Activated naive CD8-positive, alpha-beta T cell treated with anti-CD3 and anti-CD28 coated beads, Interleukin-2, amount 10 ng/mL, durations not matched to agents 7 days and 5 days (primary cell): Measurements from ENCODE around the gene INPPL1. TPM values are rescaled to one million over a fixed set of nuclear protein-coding genes. Genes with fewer than 3 reads are reported as not detected.
A peak's percentile ranks its signal among the peaks of the same experiment; 100 is the strongest.
"Not testable (repeated sequence)": the region's sequence is repeated elsewhere in the genome, so short reads cannot be mapped to it uniquely, and the experiment has no call there.

Experiments
- ATAC-seq: fragments of 150-1000 bp; cut with Tn5 transposase; one replicate; pipeline ENCODE4 v1.10.0; 2021; ENCODE audit warnings: low read depth, moderate library complexity
- POLR2A ChIA-PET: fragments of 350-600 bp; sonication (Branson Sonifier 250); formaldehyde crosslinking; loops from one replicate; lab custom pipeline; 2021; ENCODE audit warnings: antibody characterized with exemption; lab: Charles Lee
- DNase-seq: peaks from one replicate; pipeline ENCODE4 v3.0.0; 2021
- H3K27ac Mint-ChIP-seq: one replicate; pipeline ENCODE4 v1.8.0; 2022; ENCODE audit warnings: mild to moderate bottlenecking, mixed read lengths
- H3K27me3 Mint-ChIP-seq: one replicate; pipeline ENCODE4 v1.8.0; 2022; ENCODE audit warnings: mild to moderate bottlenecking, moderate library complexity, mixed read lengths
- H3K36me3 Mint-ChIP-seq: one replicate; pipeline ENCODE4 v1.8.0; 2021; ENCODE audit warnings: mild to moderate bottlenecking, mixed read lengths
- H3K4me1 Mint-ChIP-seq: one replicate; pipeline ENCODE4 v1.8.0; 2021; ENCODE audit warnings: mixed read lengths
- H3K4me3 Mint-ChIP-seq: one replicate; pipeline ENCODE4 v1.8.0; 2022; ENCODE audit warnings: mild to moderate bottlenecking, moderate library complexity, mixed read lengths
- H3K9me3 Mint-ChIP-seq: one replicate; pipeline ENCODE4 v1.8.0; 2021; ENCODE audit warnings: mixed read lengths
- total RNA-seq, 2 experiments: library from RNA; stranded (reverse); gene quantifications; one replicate each; pipeline ENCODE4 v1.2.3, GENCODE V29; 2021

Gene INPPL1, protein sequence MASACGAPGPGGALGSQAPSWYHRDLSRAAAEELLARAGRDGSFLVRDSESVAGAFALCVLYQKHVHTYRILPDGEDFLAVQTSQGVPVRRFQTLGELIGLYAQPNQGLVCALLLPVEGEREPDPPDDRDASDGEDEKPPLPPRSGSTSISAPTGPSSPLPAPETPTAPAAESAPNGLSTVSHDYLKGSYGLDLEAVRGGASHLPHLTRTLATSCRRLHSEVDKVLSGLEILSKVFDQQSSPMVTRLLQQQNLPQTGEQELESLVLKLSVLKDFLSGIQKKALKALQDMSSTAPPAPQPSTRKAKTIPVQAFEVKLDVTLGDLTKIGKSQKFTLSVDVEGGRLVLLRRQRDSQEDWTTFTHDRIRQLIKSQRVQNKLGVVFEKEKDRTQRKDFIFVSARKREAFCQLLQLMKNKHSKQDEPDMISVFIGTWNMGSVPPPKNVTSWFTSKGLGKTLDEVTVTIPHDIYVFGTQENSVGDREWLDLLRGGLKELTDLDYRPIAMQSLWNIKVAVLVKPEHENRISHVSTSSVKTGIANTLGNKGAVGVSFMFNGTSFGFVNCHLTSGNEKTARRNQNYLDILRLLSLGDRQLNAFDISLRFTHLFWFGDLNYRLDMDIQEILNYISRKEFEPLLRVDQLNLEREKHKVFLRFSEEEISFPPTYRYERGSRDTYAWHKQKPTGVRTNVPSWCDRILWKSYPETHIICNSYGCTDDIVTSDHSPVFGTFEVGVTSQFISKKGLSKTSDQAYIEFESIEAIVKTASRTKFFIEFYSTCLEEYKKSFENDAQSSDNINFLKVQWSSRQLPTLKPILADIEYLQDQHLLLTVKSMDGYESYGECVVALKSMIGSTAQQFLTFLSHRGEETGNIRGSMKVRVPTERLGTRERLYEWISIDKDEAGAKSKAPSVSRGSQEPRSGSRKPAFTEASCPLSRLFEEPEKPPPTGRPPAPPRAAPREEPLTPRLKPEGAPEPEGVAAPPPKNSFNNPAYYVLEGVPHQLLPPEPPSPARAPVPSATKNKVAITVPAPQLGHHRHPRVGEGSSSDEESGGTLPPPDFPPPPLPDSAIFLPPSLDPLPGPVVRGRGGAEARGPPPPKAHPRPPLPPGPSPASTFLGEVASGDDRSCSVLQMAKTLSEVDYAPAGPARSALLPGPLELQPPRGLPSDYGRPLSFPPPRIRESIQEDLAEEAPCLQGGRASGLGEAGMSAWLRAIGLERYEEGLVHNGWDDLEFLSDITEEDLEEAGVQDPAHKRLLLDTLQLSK
- total RNA-seq, result 100 to 1,000 TPM; 166 to 171 TPM

DNA sequence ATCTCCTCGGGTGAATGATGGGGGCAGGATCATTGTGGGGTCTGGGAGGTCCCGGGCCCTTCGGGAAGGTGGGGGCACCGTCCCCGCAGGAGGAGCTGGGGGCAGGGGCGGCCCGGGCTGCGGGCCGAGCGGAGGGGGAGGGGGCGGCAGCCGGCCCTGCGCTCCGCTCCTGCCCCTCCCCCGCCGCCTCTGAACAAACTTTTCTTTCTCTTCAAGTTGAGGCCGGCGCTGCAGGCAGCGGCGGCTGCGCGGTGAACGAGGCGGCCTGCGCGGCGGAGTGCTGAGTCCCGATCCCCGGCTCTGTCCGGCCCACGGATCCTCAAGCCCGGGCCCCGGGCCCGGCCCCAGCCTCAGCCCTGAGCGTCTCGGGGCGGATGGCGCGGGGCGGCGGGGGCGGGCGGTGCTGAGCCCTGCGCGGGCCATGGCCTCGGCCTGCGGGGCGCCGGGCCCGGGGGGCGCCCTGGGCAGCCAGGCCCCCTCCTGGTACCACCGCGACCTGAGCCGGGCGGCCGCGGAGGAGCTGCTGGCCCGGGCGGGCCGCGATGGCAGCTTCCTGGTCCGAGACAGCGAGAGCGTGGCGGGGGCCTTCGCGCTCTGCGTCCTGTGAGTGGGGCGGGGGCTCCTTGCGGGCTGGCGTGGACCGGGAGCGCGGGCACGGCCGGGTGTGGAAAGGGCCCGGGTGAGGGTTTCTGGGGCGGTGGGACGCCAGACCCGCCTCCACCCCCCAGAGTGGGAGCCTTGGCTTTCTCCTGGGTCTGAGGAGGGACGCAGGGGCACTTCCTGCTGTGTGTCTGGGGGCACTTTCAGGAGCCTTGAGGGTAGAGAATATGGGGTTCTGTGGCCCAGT is at the start of gene INPPL1:
Gene INPPL1, plus strand, starts transcription at position 204 of the 847 bp plus-strand sequence. Its CDS starts 218 bp downstream, at position 422.
- ATAC-seq (peak; percentile 3), DNase-seq (peak; percentile 64)
- peaks cover 5% of the 10 kb centered on the region for H3K36me3 Mint-ChIP-seq
- H3K27me3 Mint-ChIP-seq, result no peaks in the 10 kb centered on the region
- peak within 1 kb of the TSS; percentile 93 for H3K27ac Mint-ChIP-seq
- no peaks in the 10 kb centered on the region for H3K9me3 Mint-ChIP-seq
- H3K4me3 Mint-ChIP-seq, result peak within 1 kb of the TSS; percentile 97
- POLR2A ChIA-PET, result interaction anchor here (0.7 to 2.0 kb wide), 10 partner anchors 8 to 206 kb away, joined by 3 to 7 read pairs (median 4); partner anchors contain the start of genes ANAPC15 and FOLR2
- peaks cover 22% of the 10 kb centered on the region for H3K4me1 Mint-ChIP-seq

DNA sequence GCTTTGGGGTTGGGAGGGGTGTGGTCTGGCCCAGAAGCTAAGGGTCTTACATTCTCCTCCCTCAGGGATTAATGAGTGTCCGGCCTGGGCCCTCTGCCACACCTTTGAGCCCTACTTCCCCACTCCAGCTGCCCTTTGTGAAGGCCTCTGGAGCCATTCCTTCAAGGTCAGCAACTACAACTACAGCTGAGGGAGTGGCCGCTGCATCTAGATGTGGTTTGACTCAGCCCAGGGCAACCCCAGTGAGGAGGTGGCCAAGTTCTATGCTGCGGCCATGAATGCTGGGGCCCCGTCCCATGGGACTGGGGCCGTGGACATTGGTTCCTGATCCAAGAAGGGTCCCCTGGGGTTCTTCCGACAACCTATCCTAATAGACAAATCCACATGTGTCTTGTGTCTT is 46.9 kb upstream of the INPPL1 start:
- peaks cover 14% of the 10 kb centered on the region for H3K27me3 Mint-ChIP-seq
- no peak overlapping the region for H3K27ac Mint-ChIP-seq
- POLR2A ChIA-PET, result no interaction called here
- DNase-seq (no peak), ATAC-seq (no peak)
- no peak overlapping the region for H3K4me3 Mint-ChIP-seq
- no peaks in the 10 kb centered on the region for H3K36me3 Mint-ChIP-seq
- no peaks in the 10 kb centered on the region for H3K9me3 Mint-ChIP-seq
- no peaks in the 10 kb centered on the region for H3K4me1 Mint-ChIP-seq

DNA sequence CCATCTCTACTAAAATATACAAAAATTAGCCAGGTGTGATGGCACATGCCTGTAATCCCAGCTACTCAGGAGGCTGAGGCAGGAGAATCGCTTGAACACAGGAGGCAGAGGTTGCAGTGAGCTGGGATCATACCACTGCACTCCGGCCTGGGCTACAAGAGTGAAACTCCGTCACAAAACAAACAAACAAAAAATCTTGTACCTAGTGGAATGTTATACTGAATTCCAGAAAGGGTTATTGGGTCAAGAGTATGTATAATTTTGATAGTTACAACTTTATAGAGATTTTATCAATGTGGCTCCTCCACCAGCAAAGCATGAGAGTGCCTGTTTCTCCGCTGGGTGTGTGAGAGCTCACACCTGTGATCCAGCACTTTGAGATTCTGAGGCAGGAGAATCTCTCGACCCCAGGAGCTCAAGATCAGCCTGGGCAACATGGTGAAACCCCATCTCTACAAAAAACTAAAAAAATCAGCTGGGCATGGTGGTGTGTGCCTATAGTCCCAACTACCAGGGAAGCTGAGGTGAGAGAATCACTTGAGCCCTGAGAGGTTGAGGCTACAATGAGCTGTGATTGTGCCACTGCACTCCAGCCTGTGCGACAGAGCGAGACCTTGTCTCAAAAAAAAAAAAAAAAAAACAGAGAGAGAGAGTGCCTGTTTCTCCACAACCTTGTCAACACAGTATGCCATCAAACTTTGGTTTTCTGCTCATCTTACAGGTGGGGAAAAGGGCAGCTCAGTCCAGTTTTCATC is 45.3 kb upstream of the INPPL1 start:
- Mint-ChIP-seq H3K36me3 (no peaks in the 10 kb centered on the region), H3K9me3 (no peaks in the 10 kb centered on the region), H3K4me1 (peaks cover 2% of the 10 kb centered on the region), H3K27ac (no peak overlapping the region), H3K4me3 (no peak overlapping the region), H3K27me3 (peaks cover 15% of the 10 kb centered on the region)
- ATAC-seq, result no peak
- DNase-seq, result no peak
- POLR2A ChIA-PET, result interaction anchor here (0.9 to 1.9 kb wide), 2 partner anchors 9 to 11 kb away, joined by 3 to 4 read pairs; no protein-coding TSS in a partner anchor

DNA sequence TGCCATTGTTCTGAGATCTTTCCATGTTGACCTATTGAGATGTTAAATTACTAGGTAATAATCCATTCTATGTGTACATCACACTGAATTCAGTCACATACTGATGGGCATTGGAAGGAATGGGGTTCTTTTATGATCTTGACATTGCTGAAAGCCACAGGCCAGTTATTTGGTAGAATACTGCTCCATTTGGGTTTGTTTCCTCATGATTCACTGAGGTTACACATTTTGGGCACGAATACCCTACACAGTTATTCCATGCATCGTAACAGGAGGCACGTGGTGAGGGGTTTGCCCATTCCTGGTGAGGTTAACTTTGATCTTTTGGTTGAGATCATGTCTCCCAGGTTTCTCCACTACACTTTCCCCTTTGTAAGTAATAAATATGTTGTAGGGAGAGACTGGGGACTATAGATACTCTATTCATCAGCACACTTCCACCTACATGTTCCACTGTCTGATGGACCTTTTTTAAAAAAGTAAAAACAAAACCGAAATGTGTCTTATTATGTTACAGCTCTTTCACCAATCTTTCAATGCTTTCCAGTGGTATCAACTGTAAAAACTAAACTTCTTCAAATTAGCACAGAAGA is 44.7 kb upstream of the INPPL1 start:
- no peak for ATAC-seq
- Mint-ChIP-seq H3K36me3 (no peaks in the 10 kb centered on the region), H3K9me3 (no peaks in the 10 kb centered on the region), H3K27ac (no peak overlapping the region), H3K27me3 (peaks cover 15% of the 10 kb centered on the region), H3K4me1 (peaks cover 2% of the 10 kb centered on the region), H3K4me3 (no peak overlapping the region)
- no peak for DNase-seq
- POLR2A ChIA-PET, result interaction anchor here (0.9 to 1.9 kb wide), 2 partner anchors 8 to 12 kb away, joined by 3 to 4 read pairs; no protein-coding TSS in a partner anchor

DNA sequence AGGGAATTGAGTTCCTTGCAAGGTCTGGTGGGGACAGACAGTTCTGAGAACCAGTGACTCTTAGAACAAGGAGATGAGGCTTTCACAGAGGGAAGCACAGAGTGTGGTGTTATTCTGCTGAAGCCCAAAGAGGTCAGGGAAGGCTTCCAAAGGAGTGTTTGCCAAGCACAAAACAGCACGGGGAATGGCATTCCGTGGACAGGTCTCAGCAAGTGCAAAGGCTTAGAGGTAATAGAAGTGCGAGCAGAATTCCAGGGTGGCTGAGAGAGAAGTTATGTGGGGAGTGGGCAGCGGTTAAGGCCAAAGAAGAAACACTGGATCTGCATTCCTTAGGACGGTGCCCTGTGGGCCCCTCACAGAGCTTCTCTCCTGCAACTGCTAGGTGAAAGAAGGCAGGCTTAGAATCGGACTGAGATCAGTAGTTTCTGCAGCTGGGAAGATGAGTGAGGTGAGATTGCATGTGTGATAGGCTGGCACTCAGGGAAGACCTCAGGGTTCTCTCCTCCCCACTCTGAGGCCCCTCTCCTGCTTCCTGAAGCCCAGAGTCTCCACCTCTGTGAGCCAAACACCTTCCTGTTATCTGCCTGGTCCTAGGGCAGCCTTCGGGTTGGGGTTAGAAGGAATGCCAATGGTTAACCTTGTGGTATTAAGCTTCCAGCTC is 43.5 kb upstream of the INPPL1 start:
- H3K4me3 Mint-ChIP-seq, result not testable (repeated sequence)

DNA sequence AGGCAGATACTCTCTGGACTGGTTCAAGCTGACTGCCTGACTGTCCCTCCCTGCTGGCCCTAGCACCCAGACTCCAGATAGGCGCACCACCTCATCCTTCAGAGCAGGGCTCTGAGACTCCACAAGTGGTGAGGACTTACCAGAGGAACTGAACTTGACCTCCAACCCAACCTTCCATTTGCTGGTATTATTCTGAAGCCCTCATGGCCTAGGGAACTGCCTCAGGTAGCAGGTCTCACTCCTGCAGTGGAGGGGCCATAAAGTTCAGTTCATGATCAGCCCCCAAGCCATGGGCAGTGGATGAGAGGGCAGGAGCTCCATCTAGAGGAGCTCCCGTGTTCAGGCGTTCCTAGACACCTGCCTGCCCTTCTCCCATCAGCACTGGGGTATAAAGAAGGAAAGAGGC is 43.0 kb upstream of the INPPL1 start:
- H3K9me3 Mint-ChIP-seq, ATAC-seq, H3K4me3 Mint-ChIP-seq, H3K27ac Mint-ChIP-seq, DNase-seq, H3K4me1 Mint-ChIP-seq, H3K36me3 Mint-ChIP-seq, POLR2A ChIA-PET: not testable (repeated sequence)
- peaks cover 15% of the 10 kb centered on the region for H3K27me3 Mint-ChIP-seq

More for the DNA sequence above, 43.5 kb upstream of the INPPL1 start:
- H3K27ac Mint-ChIP-seq, ATAC-seq, H3K36me3 Mint-ChIP-seq, H3K4me1 Mint-ChIP-seq, POLR2A ChIA-PET, DNase-seq, H3K9me3 Mint-ChIP-seq: not testable (repeated sequence)
- peaks cover 15% of the 10 kb centered on the region for H3K27me3 Mint-ChIP-seq

DNA sequence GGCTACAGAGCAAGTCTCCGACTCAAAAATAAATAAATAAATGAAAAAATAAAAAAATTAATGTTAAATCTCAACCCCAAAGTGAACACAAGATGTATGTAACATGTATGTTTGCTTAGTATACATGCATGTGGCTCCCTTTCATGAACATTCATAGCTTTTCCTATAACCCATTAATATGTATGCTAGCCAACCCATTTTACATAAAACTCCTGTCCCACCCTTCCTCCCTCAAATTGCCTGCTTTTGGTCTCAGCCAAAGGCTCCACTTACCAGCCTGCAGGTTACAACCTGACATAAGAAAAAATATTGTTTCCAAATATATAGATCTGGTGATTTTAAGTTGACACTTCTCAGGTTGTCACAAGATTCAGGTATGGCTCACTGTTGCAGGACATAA is 36.3 kb upstream of the INPPL1 start:
- Mint-ChIP-seq H3K9me3 (no peaks in the 10 kb centered on the region), H3K27ac (no peak overlapping the region)
- no peak for DNase-seq

DNA sequence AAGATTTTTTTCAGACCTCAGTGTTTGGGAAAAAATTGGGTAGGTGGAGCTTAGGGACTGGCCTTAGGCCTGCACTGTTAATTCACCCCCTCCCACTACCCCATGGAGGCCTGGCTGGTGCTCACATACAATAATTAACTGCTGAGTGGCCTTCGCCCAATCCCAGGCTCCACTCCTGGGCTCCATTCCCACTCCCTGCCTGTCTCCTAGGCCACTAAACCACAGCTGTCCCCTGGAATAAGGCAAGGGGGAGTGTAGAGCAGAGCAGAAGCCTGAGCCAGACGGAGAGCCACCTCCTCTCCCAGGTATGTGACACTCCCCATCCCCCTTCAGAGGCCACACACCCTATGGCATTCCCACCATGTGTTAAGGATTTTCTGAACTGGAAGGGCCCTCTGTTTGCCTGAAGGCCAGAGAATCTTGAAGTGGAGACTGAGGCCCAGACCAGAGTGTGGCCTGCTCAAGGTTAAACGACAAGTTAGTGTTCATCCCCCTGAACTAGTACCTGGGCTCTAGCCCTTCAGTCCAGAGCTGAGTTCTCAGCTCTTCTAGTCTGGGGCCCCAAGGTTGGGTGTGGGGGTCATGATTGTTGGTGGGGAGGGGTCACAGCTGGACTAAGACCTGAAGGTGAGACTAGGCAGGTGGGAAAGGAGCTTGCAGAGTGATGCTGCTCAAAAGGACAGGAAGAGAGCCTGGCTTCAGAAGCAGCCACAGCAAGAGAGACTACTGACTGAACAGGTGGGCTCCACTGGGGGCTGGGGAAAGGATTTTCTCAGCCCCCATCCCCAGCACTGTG is 34.9 kb upstream of the INPPL1 start:
- Mint-ChIP-seq H3K27me3 (no peaks in the 10 kb centered on the region), H3K36me3 (no peaks in the 10 kb centered on the region), H3K9me3 (no peaks in the 10 kb centered on the region), H3K4me1 (no peaks in the 10 kb centered on the region), H3K4me3 (no peak overlapping the region), H3K27ac (no peak overlapping the region)
- POLR2A ChIA-PET, result interaction anchor here (2.0 kb wide), 1 partner anchor 10 kb away, joined by 4 read pairs; no protein-coding TSS in a partner anchor
- ATAC-seq (no peak), DNase-seq (no peak)

More for the DNA sequence above, 36.3 kb upstream of the INPPL1 start:
- H3K36me3 Mint-ChIP-seq, result no peaks in the 10 kb centered on the region
- no peak for ATAC-seq
- POLR2A ChIA-PET, result interaction anchor here (2.0 kb wide), 1 partner anchor 9 kb away, joined by 4 read pairs; no protein-coding TSS in a partner anchor
- no peak overlapping the region for H3K4me3 Mint-ChIP-seq
- peaks cover 1% of the 10 kb centered on the region for H3K4me1 Mint-ChIP-seq
- H3K27me3 Mint-ChIP-seq, result peaks cover 1% of the 10 kb centered on the region

DNA sequence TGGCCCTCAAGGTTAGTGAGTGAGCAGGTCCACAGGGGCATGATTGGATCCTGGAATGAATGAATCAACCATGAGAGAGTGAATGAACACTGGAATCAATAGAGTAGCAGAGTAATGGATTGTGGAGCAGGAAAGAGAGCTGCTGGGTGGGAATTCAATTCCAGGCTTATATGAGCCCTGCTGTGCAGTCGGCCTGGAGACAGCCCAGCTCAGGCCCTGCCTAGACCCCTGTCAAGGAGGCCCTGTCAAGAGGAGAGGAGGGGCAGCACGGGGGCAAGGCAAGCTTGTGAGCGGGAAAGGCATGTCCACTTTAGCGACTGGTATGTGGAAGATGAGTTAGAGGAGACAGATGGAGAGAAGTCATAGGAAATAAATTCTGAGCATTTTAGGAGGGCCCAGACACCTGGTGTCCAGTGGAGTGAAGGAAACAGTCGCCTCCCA is 33.9 kb upstream of the INPPL1 start:
- Mint-ChIP-seq H3K36me3 (no peaks in the 10 kb centered on the region), H3K4me1 (no peaks in the 10 kb centered on the region), H3K27ac (no peak overlapping the region), H3K4me3 (no peak overlapping the region), H3K9me3 (no peaks in the 10 kb centered on the region), H3K27me3 (no peaks in the 10 kb centered on the region)
- ATAC-seq (no peak), DNase-seq (no peak)
- POLR2A ChIA-PET, result no interaction called here

DNA sequence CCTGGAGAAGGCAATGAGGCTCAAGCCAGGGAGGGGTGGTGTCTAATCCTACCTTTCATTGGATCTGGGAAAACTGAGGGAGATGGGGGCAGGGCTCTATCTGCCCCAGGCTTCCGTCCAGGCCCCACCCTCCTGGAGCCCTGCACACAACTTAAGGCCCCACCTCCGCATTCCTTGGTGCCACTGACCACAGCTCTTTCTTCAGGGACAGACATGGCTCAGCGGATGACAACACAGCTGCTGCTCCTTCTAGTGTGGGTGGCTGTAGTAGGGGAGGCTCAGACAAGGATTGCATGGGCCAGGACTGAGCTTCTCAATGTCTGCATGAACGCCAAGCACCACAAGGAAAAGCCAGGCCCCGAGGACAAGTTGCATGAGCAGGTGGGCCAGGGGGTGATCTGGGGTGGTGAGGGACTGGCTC is 32.6 kb upstream of the INPPL1 start, which contains the start of gene FOLR1:
Gene FOLR1, plus strand, starts transcription at position 180 of the 421 bp plus-strand sequence. Its CDS starts 34 bp downstream, at position 214.
- POLR2A ChIA-PET, result no interaction called here
- no peaks in the 10 kb centered on the region for H3K9me3 Mint-ChIP-seq
- DNase-seq (no peak), ATAC-seq (no peak)
- H3K4me1 Mint-ChIP-seq, result no peaks in the 10 kb centered on the region
- H3K36me3 Mint-ChIP-seq, result no peaks in the 10 kb centered on the region
- H3K27me3 Mint-ChIP-seq, result peaks cover 2% of the 10 kb centered on the region
- no peak within 1 kb of the TSS for H3K27ac Mint-ChIP-seq
- no peak within 1 kb of the TSS for H3K4me3 Mint-ChIP-seq
